ENCODE results near the gene SKIC8.

GRCh38 chr15:78263351-78263781, 36.0 kb downstream of the SKIC8 start:
- no peak for TF ChIP-seq CTCF (IDR thresholded peaks at IDR 0.05)
- TF ChIP-seq POLR2A (IDR thresholded peaks at IDR 0.05), result no peak
